Stimulated activated CD4-positive, alpha-beta T cell treated with anti-CD3 and anti-CD28 coated beads, Interleukin-2, amount 100 ng/mL, for 4 hours (primary cell): Measurements from ENCODE around the gene NUBPL.
"Not testable (repeated sequence)": the region's sequence is repeated elsewhere in the genome, so short reads cannot be mapped to it uniquely, and the experiment has no call there.

Source experiments
- DNase-seq: peaks from one replicate; pipeline ENCODE4 v3.0.0-alpha.2; 2020; ENCODE audit warnings: low read depth

Gene NUBPL

DNA sequence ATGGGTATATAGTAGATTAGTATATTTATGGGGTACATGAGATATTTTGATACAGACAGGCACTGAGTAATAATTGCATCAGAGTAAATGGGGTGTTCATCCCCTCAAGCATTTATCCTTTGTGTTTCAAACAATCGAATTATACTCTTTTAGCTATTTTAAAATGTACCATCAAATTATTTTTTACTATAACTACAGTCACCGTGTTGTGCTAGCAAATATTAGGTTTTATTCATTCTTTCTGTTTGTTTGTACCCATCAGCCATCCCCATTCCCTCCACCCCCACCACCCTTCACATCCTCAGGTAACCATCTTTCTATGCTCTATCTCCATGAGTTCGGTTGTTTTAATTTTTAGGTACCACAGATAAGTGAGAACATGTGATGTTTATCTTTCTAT is 115.8 kb downstream of the NUBPL start:
- no peak for DNase-seq

DNA sequence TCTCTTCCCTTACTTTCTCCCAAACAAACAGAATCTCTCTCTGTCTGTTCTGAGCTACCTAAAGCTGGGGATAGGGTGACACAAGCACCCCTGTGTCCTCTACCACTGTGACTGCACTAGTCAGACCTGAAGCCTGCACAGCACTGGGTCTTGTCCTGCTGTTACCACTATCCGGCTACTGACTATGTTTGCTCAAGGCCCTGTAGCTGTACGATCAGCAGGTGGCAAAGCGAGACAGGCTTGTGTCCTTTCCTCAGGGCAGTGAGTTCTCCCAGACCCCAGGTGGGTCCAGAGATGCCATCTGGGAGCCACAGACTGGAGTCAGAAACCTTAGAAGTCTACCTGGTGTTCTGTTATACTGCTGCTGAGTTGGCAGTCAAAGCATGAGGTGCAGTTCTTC is 116.4 kb downstream of the NUBPL start:
- DNase-seq = no peak

- DNase-seq = no peak
Measured at GRCh38 chr14:31678421-31679249, 117.4 kb downstream of the NUBPL start.

DNA sequence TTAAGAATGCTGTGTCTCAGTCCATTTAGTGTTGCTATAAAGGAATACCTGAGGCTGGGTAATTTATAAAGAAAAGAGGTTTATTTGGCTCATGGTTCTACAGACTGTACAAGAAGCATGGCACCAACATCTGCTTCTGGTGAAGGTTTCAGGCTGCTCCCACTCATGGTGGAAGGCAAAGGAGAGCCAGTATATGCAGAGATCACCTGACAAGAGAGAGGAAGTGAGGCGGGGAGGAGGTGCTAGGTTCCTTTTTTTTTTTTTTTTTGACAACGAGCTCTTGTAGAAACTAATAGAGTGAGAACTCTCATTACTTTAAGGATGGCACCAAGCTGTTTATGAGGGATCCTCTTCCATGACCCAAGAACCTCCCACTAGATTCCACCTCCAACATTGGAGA is 121.6 kb downstream of the NUBPL start:
- no peak for DNase-seq

GRCh38 chr14:31687726-31688125 is 126.5 kb downstream of the NUBPL start:
- DNase-seq = no peak

DNA sequence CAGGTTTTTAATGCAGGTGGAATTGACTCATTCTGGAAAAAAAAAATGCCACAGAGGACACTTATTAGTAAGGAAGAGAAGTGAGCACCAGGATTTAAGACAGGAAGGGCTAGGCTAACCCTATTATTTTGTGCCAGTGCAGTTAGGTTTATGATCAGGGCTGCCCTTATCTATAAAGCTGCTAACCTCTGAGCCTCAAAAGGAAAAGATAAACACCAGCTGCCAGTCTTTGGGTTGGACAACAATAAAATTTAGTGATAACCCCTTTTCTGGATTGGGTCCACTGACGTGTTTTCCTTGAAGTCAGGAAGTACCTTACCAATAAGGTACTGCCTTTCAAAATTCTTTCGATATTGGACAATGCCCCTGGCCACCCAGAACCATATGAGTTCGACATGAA is 128.9 kb downstream of the NUBPL start:
- no peak for DNase-seq

GRCh38 chr14:31692376-31692781 is 131.2 kb downstream of the NUBPL start:
- DNase-seq = no peak

DNA sequence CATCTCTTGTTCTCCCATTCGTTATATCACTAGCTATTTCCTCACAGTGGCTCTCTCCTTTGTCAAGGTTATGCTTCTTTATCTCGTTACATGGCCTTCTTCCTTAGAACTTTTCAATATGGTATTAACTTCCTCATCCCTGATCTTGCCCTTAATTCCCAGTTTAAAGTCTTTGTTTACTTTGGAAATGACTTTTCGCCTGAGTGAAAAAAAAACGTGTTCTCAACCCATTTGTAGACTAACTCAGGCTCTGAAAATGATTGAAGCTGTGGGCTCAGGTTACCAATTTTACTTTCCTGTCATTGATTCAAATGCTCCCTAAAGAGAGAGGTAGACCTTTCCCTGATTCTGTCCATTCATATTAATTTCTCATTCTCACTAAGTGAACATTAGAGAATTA is 135.2 kb downstream of the NUBPL start:
- no peak for DNase-seq

DNA sequence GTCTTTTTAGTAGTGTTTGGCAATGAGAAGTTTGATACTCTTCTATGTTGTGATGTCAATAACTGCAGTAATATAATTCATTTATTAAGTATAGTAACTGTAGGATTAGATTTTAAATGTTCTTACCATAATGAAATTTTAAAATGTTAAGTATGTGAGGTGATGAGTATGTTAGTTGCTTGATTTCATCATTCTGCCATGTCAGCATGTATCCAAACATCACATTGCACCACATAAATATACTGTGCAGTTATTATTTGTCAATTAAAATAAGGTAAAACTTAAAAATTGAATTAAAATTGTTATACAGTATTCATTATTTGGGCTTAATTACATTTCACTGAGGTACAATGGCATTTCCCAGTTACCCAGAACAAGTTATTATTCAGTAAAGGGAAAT is 138.6 kb downstream of the NUBPL start:
- no peak for DNase-seq

GRCh38 chr14:31700282-31701074 is 139.3 kb downstream of the NUBPL start:
- no peak for DNase-seq

- no peak for DNase-seq
Measured at GRCh38 chr14:31702130-31702529, 140.9 kb downstream of the NUBPL start.

GRCh38 chr14:31703056-31703455 is 141.9 kb downstream of the NUBPL start:
- no peak for DNase-seq

GRCh38 chr14:31705731-31706130 is 144.5 kb downstream of the NUBPL start:
- DNase-seq = no peak

- not testable (repeated sequence) for DNase-seq
Measured at GRCh38 chr14:31708661-31709060, 147.5 kb downstream of the NUBPL start.

DNA sequence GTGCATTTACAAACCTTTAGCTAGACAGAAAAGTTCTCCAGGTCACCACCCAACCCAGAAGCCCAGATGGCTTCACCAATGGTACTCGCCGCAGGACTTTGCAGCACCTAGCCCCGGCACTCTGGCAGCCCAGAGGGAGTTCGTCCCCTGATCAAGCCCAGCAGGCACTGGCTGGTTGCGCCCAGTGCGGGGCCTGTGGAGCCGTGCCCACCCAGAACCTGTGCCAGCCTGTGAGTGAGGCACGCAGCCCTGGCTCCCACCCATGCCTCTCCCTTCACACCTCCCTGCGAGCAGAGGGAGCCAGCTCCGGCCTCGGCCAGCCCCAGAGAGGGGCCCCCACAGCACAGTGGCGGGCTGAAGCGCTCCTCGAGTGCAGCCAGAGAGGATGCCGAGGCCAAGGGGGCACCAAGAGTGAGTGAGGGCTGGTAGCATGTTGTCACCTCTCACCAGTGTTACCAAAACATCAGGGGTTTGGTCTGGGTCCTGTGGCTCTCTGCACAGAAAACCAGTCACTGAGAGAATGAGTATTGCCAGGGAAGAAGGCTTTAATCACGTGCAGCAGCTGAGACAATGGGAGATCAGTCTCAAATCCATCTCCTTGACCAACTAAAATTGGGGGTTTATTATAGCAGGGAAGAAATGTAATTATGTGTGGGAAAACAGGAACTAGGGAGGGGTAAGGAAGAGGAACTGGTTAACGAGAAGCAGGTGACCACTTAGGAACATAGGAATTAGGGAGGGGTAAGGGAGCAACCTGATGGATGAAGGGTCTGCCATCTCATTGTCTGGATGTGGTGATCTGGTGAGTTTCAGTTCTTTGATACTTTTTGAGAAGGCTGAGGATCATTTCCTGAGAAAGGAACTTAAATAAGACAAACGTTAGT is 151.3 kb downstream of the NUBPL start:
- no peak for DNase-seq

DNA sequence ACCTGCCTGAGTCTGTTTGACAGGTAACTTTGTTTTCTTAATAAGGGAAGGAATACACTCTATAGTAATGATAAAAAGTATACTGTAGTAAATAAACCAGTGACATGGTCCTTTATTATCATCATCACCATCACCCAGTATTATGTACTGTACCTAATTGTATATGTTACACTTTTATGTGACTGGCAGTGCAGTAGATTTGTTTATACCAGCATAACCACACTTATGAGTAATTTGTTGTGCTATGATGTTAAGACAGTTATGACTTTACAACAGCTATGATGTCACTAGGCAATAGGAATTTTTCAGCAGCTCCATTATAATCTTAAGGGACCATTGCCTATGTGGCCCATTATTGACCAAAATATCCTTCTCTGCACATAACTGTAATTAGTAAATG is 155.0 kb downstream of the NUBPL start:
- no peak for DNase-seq

- DNase-seq = no peak
Measured at GRCh38 chr14:31717294-31718085, 156.3 kb downstream of the NUBPL start.

GRCh38 chr14:31718585-31718984 is 157.4 kb downstream of the NUBPL start:
- DNase-seq = no peak

GRCh38 chr14:31718985-31719384 is 157.8 kb downstream of the NUBPL start:
- DNase-seq = no peak

DNA sequence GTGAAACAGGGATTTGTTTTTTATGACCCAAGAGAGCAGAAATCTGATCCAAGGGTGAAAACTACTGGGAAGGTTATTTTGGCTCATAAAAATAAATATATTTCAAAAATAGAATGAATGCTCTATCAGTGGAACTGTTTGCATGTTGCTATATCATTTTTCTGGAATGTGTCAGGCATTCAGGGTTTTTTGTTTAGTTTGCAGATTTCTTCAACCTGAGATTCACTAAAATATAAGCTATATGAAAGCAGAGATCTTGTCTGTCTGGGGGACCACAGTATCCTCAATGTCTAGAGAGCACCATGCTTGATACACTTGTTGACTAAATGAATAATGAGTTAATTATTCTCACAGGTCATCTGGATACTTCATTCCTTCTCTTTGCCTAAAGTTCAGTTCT is 165.1 kb downstream of the NUBPL start:
- DNase-seq = no peak

DNA sequence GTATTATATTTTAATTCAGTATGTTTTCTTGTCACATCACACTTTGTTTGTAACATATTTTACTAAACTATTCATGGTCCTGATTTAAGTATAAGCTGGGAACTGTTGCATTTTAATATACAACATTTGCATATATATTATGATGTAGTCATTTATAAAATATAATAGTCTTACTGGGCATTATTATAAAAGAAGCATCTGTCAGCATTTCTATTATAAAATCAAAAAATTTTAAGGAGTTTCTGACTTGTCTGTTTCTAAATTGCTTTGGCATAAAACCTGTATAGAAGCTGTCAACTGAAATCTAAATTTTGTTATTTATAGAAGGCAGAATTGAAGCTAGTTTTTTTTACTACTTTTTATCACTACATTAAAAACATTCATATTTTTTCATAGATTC is 166.6 kb downstream of the NUBPL start:
- no peak for DNase-seq

GRCh38 chr14:31740688-31741087 is 179.5 kb downstream of the NUBPL start:
- no peak for DNase-seq
